HFFc6 (cell line): ENCODE measurements around the gene TBC1D7. TPM values are rescaled to one million over a fixed set of nuclear protein-coding genes. Genes with fewer than 3 reads are reported as not detected.

Experiments used
- DNase-seq: peaks from one replicate; pipeline ENCODE4 v3.0.0-alpha.2; 2018
- H3K27ac Mint-ChIP-seq: 2 replicates; pipeline ENCODE4 v1.8.0; 2020; ENCODE audit warnings: mild to moderate bottlenecking, mixed read lengths
- H3K27me3 Mint-ChIP-seq: 2 replicates; pipeline ENCODE4 v1.8.0; 2021; ENCODE audit warnings: mild to moderate bottlenecking, moderate library complexity, mixed read lengths; ENCODE audit not compliant: insufficient read depth
- H3K36me3 Mint-ChIP-seq: 2 replicates; pipeline ENCODE4 v1.8.0; 2021; ENCODE audit warnings: low read depth, mixed read lengths
- H3K4me1 Mint-ChIP-seq: 2 replicates; pipeline ENCODE4 v1.8.0; 2020; ENCODE audit warnings: low read depth, mixed read lengths
- H3K4me3 Mint-ChIP-seq: 2 replicates; pipeline ENCODE4 v1.8.0; 2020; ENCODE audit warnings: mild to moderate bottlenecking, moderate library complexity, mixed read lengths
- H3K9me3 Mint-ChIP-seq: 2 replicates; pipeline ENCODE4 v1.8.0; 2020; ENCODE audit warnings: mild to moderate bottlenecking, mixed read lengths
- total RNA-seq, 6 experiments: library from RNA; stranded (reverse); fragmentation: NEBNext Ultra II Directional; extraction: Animal tissue kit (Norgen Biotek cat#: 25700); gene quantifications; 2 replicates in 1 of 6; 3 replicates in 5 of 6; pipeline ENCODE4 v1.2.3, GENCODE V29; 2021
- TF ChIP-seq, protein P1 (sequence below): fragments of 200-600 bp; sonication (generic); IDR thresholded peaks from 2 replicates; pipeline ENCODE4 v1.5.0; 2021; ENCODE audit warnings: antibody characterized with exemption, mild to moderate bottlenecking

Gene TBC1D7
- total RNA-seq, 6 experiments from 2014 or later = 11.5 to 15.1 (median 14.6) TPM

DNA sequence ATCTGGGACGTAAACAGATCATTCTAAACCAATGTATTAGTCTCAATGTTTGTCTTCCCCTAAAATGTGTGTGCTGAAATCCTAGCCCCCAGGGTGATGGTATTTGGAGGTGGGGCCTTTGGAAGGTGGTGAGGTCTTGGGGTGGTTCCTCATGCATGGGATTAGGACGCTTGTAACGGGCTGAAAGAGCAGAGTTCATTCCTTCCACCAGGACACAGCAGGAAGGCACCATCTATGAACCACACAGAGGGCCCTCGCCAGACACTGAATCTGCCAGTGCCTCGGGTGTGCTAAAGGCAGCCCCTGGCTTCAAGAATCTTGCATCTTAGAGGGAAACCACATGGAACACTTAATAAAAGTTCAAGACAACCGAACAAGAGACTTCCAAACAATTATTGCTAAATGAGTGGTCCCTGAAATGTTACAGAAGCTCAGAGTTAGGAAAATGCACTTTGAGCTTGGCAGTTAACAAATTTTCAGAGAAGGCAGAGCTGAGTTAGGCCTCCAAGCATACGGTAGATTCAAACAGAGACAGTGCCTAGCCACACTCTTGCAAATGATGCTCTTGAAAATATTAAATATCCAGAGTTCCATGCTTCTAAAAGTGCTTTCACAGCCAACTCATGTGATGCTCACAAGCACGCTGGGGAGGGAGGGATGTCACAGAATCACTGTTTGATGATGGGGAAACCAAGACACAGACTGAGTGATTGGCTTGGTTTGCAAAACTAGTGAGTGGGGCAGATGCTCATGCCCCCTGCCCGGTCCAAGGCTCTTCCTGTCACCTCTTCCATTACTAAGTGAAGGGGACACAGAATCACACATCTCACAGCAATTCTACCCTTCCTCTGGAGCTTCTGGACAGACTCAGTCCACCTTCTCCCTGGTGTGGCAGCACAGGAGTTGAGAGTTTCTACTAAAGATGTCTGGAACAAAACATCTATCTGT, 27.4 kb downstream of the TBC1D7 start:
- Mint-ChIP-seq H3K27me3 (peaks cover 2% of the 10 kb centered on the region), H3K27ac (peak overlapping the region; percentile 57; the same call in 1 of the 2 replicates), H3K4me1 (peaks cover 37% of the 10 kb centered on the region), H3K36me3 (peaks cover 44% of the 10 kb centered on the region), H3K9me3 (no peaks in the 10 kb centered on the region), H3K4me3 (no peak overlapping the region)
- no peak for DNase-seq
- TF ChIP-seq, protein P1, sequence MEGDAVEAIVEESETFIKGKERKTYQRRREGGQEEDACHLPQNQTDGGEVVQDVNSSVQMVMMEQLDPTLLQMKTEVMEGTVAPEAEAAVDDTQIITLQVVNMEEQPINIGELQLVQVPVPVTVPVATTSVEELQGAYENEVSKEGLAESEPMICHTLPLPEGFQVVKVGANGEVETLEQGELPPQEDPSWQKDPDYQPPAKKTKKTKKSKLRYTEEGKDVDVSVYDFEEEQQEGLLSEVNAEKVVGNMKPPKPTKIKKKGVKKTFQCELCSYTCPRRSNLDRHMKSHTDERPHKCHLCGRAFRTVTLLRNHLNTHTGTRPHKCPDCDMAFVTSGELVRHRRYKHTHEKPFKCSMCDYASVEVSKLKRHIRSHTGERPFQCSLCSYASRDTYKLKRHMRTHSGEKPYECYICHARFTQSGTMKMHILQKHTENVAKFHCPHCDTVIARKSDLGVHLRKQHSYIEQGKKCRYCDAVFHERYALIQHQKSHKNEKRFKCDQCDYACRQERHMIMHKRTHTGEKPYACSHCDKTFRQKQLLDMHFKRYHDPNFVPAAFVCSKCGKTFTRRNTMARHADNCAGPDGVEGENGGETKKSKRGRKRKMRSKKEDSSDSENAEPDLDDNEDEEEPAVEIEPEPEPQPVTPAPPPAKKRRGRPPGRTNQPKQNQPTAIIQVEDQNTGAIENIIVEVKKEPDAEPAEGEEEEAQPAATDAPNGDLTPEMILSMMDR = peak; percentile 30; the same call in 1 of the 2 replicates

DNA sequence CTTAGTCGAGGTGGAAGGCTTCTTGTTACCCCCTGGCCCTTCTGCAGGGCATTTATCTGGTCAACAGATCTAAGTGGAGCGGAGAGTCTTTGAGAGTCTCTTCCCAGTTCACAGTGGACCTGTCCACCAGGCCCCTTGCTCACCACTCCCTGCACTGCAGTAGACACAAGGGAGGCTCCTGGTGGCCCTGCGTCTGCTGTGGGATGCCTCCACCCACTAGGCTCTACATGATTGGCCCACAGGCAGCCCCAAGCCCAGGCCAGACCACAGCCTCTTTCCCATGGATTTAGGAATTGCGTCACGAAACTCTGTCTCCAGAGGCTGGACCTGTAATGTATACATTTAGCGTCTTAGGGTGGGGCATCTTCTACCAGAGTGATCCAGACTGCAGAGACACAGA, 28.4 kb downstream of the TBC1D7 start:
- H3K4me1 Mint-ChIP-seq = peaks cover 35% of the 10 kb centered on the region
- H3K36me3 Mint-ChIP-seq = peaks cover 47% of the 10 kb centered on the region
- DNase-seq = no peak
- H3K27me3 Mint-ChIP-seq = peaks cover 2% of the 10 kb centered on the region
- H3K9me3 Mint-ChIP-seq = no peaks in the 10 kb centered on the region
- H3K4me3 Mint-ChIP-seq = no peak overlapping the region
- H3K27ac Mint-ChIP-seq = no peak overlapping the region
- TF ChIP-seq, protein P1 = no peak

DNA sequence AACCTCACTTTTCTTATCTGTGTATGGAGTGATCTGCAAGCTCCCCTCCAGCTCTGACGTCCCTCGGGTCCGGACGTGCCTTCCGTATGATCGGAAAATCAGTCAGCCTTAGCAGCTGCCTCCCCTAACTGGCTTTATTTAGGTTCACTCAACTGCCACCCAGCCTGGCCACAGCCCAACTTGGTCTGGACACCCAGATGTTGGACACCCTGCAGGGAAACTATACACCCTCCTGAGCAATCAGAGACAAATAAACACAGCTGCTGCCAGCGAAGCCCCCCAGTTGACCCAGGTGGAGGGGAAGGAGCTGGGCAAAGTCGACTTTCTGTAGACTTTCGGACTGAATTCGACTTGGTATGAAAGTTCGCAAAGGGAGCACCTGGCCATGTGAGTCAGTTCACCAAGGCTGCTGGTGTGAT, 28.9 kb downstream of the TBC1D7 start:
- H3K36me3 Mint-ChIP-seq = peaks cover 47% of the 10 kb centered on the region
- no peaks in the 10 kb centered on the region for H3K9me3 Mint-ChIP-seq
- peaks cover 2% of the 10 kb centered on the region for H3K27me3 Mint-ChIP-seq
- TF ChIP-seq, protein P1 = no peak
- H3K27ac Mint-ChIP-seq = no peak overlapping the region
- peaks cover 30% of the 10 kb centered on the region for H3K4me1 Mint-ChIP-seq
- no peak overlapping the region for H3K4me3 Mint-ChIP-seq
- no peak for DNase-seq

DNA sequence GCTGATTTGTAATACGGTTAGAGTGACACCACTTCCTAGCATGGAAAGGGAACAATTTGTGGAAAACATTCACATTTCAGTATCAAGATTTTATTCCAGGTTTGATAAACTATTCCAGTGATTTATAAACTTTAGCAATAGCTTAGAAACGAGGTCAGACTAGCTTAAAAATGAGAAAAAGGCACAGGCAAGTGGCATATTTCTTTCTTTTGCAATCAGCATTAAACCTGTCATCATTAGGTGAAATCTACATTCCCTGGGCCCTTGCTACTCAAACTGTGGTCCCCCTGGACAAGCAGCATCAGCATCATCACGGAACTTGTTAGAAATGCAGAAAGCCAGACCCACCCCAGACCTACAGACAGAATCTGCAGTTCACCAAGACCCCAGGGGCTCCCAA, 29.9 kb downstream of the TBC1D7 start:
- Mint-ChIP-seq H3K4me1 (peaks cover 20% of the 10 kb centered on the region), H3K36me3 (peaks cover 42% of the 10 kb centered on the region), H3K9me3 (no peaks in the 10 kb centered on the region), H3K4me3 (no peak overlapping the region), H3K27ac (no peak overlapping the region), H3K27me3 (peaks cover 2% of the 10 kb centered on the region; the same call in 1 of the 2 replicates)
- DNase-seq = no peak
- TF ChIP-seq, protein P1 = no peak

DNA sequence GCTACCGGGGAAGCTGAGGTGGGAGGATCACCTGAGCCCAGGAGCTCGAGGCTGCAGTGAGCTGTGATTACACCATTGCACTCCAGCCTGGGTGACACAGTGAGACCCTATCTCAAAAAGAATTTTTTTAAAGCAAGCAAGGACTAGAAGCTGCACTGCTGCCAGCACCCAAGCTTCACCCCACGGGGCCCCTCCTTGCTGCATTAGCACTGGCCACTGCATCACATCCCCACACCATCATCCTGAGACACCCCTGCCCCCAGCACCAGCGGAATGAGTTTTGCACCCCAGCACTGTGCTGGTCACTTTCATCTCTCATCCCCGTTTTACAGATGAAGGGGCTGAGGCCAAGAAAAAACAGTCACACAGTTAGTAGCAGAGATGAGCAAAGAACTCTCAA, 30.9 kb downstream of the TBC1D7 start:
- Mint-ChIP-seq H3K27ac (no peak overlapping the region), H3K36me3 (peaks cover 33% of the 10 kb centered on the region), H3K4me3 (no peak overlapping the region), H3K9me3 (no peaks in the 10 kb centered on the region), H3K4me1 (peaks cover 9% of the 10 kb centered on the region), H3K27me3 (peaks cover 2% of the 10 kb centered on the region; the same call in 1 of the 2 replicates)
- DNase-seq = no peak
- TF ChIP-seq, protein P1 = no peak
